Body of pancreas (tissue), 4 donors: ENCODE measurements around the gene KLF1.

Experiments used
- POLR2A ChIP-seq, 3 donors: fragments of 450-650 bp; IDR thresholded peaks; one replicate each; pipeline ENCODE4 v1.6.1; 2016; ENCODE audit warnings: antibody characterized with exemption in 3 of 3, mild to moderate bottlenecking in 2 of 3
- TF ChIP-seq, protein P1 (sequence below), 7 experiments: fragments of 450-650 bp in 4 of 7; fragments of 200-600 bp in 3 of 7; sonication (generic) in 3 of 7; IDR thresholded peaks; one replicate each; pipeline ENCODE4 v1.5.1; 2016 to 2019; ENCODE audit warnings: antibody characterized with exemption in 7 of 7

DNA sequence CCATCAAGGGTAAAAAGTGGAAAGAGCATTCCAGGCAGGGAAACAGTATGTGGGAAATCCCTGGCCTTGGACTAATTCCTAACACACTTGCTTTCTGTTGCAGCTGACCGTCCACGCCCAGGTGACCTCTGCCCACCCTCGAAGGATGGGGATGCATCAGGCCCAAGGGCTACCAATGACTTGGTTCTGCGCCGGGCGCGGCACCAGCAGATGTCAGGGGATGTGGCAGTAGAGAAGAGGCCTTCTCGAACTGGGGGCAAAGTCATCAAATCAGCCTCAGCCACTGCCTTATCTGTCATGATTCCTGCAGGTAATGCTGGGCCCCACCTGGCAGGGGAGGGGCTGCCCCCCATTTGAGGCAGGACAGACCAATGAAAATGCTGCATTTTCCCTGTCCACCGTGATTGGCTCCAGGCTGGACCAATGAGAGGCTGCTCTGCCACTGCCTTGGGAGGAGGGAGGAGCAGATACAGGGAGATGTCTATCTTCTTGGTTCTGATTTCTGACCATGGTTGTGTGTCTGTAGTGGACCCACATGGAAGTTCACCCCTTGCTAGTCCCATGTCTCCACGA lies 18.4 kb downstream of the KLF1 start:
- TF ChIP-seq POLR2A (IDR thresholded peaks at IDR 0.05) = no peak
- TF ChIP-seq, protein P1, sequence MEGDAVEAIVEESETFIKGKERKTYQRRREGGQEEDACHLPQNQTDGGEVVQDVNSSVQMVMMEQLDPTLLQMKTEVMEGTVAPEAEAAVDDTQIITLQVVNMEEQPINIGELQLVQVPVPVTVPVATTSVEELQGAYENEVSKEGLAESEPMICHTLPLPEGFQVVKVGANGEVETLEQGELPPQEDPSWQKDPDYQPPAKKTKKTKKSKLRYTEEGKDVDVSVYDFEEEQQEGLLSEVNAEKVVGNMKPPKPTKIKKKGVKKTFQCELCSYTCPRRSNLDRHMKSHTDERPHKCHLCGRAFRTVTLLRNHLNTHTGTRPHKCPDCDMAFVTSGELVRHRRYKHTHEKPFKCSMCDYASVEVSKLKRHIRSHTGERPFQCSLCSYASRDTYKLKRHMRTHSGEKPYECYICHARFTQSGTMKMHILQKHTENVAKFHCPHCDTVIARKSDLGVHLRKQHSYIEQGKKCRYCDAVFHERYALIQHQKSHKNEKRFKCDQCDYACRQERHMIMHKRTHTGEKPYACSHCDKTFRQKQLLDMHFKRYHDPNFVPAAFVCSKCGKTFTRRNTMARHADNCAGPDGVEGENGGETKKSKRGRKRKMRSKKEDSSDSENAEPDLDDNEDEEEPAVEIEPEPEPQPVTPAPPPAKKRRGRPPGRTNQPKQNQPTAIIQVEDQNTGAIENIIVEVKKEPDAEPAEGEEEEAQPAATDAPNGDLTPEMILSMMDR (IDR thresholded peaks at IDR 0.05) = no peak
